Mesenchymal stem cell (in vitro differentiated cells and primary cell): Measurements from ENCODE around the gene CYP4F12.

ENCODE experiments used
- DNase-seq: peaks from one replicate; pipeline ENCODE4 v3.0.0-alpha.2; 2013
- H2AFZ ChIP-seq: one replicate; pipeline ENCODE4 v1.6.1; 2013; ENCODE audit warnings: low read depth, mild to moderate bottlenecking, control low read depth, inconsistent platforms, low read length, moderate library complexity
- H2AK5ac ChIP-seq: 2 replicates; pipeline ENCODE4 v1.6.1; 2013; ENCODE audit warnings: low read length, moderate library complexity, mild to moderate bottlenecking, inconsistent platforms; ENCODE audit not compliant: severe bottlenecking
- H2BK120ac ChIP-seq: one replicate; pipeline ENCODE4 v1.6.1; 2013; ENCODE audit warnings: low read depth, mild to moderate bottlenecking, inconsistent platforms, low read length, moderate library complexity
- H2BK12ac ChIP-seq, 2 experiments: one replicate each; pipeline ENCODE4 v1.6.1; 2013; ENCODE audit warnings: inconsistent platforms in 2 of 2, low read length in 2 of 2, mild to moderate bottlenecking in 2 of 2, moderate library complexity in 2 of 2, control low read depth in 1 of 2
- H2BK15ac ChIP-seq: one replicate; pipeline ENCODE4 v1.6.1; 2013; ENCODE audit warnings: mild to moderate bottlenecking, low read depth, inconsistent platforms; ENCODE audit not compliant: poor library complexity, severe bottlenecking
- H2BK5ac ChIP-seq: 2 replicates; pipeline ENCODE4 v1.6.1; 2013; ENCODE audit warnings: low read depth, mild to moderate bottlenecking, low read length, control low read depth, inconsistent platforms; ENCODE audit not compliant: poor library complexity, severe bottlenecking
- H3K14ac ChIP-seq, 2 experiments: one replicate each; pipeline ENCODE4 v1.6.1; 2013; ENCODE audit warnings: inconsistent platforms in 2 of 2, low read length in 2 of 2, control low read depth in 1 of 2, mild to moderate bottlenecking in 1 of 2, moderate library complexity in 1 of 2
- H3K18ac ChIP-seq, 2 experiments: one replicate each; pipeline ENCODE4 v1.6.1; 2013; ENCODE audit warnings: inconsistent platforms in 2 of 2, low read length in 2 of 2, control low read depth in 1 of 2, low read depth in 1 of 2, mild to moderate bottlenecking in 1 of 2
- H3K23ac ChIP-seq, 2 experiments: one replicate each; pipeline ENCODE4 v1.6.1; 2013; ENCODE audit warnings: inconsistent platforms in 2 of 2, low read length in 2 of 2, mild to moderate bottlenecking in 2 of 2, moderate library complexity in 2 of 2, control low read depth in 1 of 2
- H3K27ac ChIP-seq: 2 replicates; pipeline ENCODE4 v1.5.1; 2013; ENCODE audit warnings: mild to moderate bottlenecking, moderate library complexity, low read length, control low read depth, inconsistent platforms; ENCODE audit not compliant: poor library complexity, severe bottlenecking
- H3K27me3 ChIP-seq, 2 experiments: 2 replicates each; pipeline versions ENCODE4 v1.6.1 to v1.7.0; 2013; ENCODE audit warnings: low read length in 2 of 2, mild to moderate bottlenecking in 2 of 2, moderate library complexity in 2 of 2, control low read depth in 1 of 2, inconsistent platforms in 1 of 2; ENCODE audit not compliant: control insufficient read depth in 1 of 2, insufficient read depth in 1 of 2
- H3K36me3 ChIP-seq, 2 experiments: 2 replicates each; pipeline versions ENCODE4 v1.6.1 to v1.7.0; 2013; ENCODE audit warnings: low read length in 2 of 2, control low read depth in 1 of 2, inconsistent platforms in 1 of 2, low read depth in 1 of 2, mild to moderate bottlenecking in 1 of 2; ENCODE audit not compliant: insufficient read depth in 2 of 2, control insufficient read depth in 1 of 2
- H3K4ac ChIP-seq, 2 experiments: one replicate each; pipeline ENCODE4 v1.6.1; 2013; ENCODE audit warnings: inconsistent platforms in 2 of 2, low read length in 2 of 2, mild to moderate bottlenecking in 2 of 2, moderate library complexity in 2 of 2, control low read depth in 1 of 2, low read depth in 1 of 2
- H3K4me1 ChIP-seq: 2 replicates; pipeline ENCODE4 v1.6.1; 2013; ENCODE audit warnings: low read depth, low read length, control low read depth; ENCODE audit not compliant: control insufficient read depth, insufficient read depth
- H3K4me2 ChIP-seq: 2 replicates; pipeline ENCODE4 v1.6.1; 2013; ENCODE audit warnings: low read length, mild to moderate bottlenecking, inconsistent platforms; ENCODE audit not compliant: poor library complexity, severe bottlenecking
- H3K4me3 ChIP-seq, 2 experiments: 2 replicates each; pipeline versions ENCODE4 v1.5.1 to v1.7.0; 2013; ENCODE audit warnings: low read length in 2 of 2, mild to moderate bottlenecking in 2 of 2, control low read depth in 1 of 2, low read depth in 1 of 2; ENCODE audit not compliant: insufficient read depth in 1 of 2
- H3K79me1 ChIP-seq: replicated peaks from 2 replicates; pipeline ENCODE4 v1.6.1; 2013; ENCODE audit warnings: mild to moderate bottlenecking, control low read depth, low read length, inconsistent platforms; ENCODE audit not compliant: poor library complexity, severe bottlenecking
- H3K9ac ChIP-seq: 2 replicates; pipeline ENCODE4 v1.7.0; 2013; ENCODE audit warnings: mild to moderate bottlenecking, low read length, moderate library complexity
- H3K9me3 ChIP-seq: 2 replicates; pipeline ENCODE4 v1.7.0; 2013; ENCODE audit warnings: mild to moderate bottlenecking, low read length; ENCODE audit not compliant: control insufficient read depth
- H4K8ac ChIP-seq: one replicate; pipeline ENCODE4 v1.6.1; 2013; ENCODE audit warnings: inconsistent platforms, mild to moderate bottlenecking, low read length, moderate library complexity
- H4K91ac ChIP-seq: one replicate; pipeline ENCODE4 v1.6.1; 2013; ENCODE audit warnings: mild to moderate bottlenecking, low read length, inconsistent platforms
- WGBS: methylation state at CpG from one replicate; pipeline ENCODE4 v1.1.7; 2013; ENCODE audit warnings: mixed read lengths; 5-methylcytosine and 5-hydroxymethylcytosine counted together

The CYP4F12 gene

GRCh38 chr19:15635016-15635805, 37.7 kb upstream of the CYP4F12 start:
- no peak overlapping the region for H2BK120ac ChIP-seq
- no peak overlapping the region for H2AFZ ChIP-seq
- no peak overlapping the region for H4K8ac ChIP-seq
- no peak overlapping the region for H2BK15ac ChIP-seq
- no peak overlapping the region for H2BK12ac ChIP-seq
- H2BK5ac ChIP-seq = no peak overlapping the region
- H3K9ac ChIP-seq = no peak overlapping the region
- H3K27me3 ChIP-seq = peaks cover 0 to 22% of the 10 kb centered on the region in 2 experiments
- no peak overlapping the region for H3K18ac ChIP-seq
- H3K4me3 ChIP-seq = no peak overlapping the region
- WGBS = 25% methylated on average over 1 of the region's 2 CpGs
- no peak for DNase-seq
- no peaks in the 10 kb centered on the region for H3K4me1 ChIP-seq
- no peak overlapping the region for H3K27ac ChIP-seq
- no peak overlapping the region for H2AK5ac ChIP-seq
- H3K79me1 ChIP-seq = no peaks in the 10 kb centered on the region
- no peak overlapping the region for H3K23ac ChIP-seq
- H3K14ac ChIP-seq = no peak overlapping the region
- H4K91ac ChIP-seq = no peak overlapping the region
- H3K4me2 ChIP-seq = no peak overlapping the region
- no peaks in the 10 kb centered on the region for H3K9me3 ChIP-seq
- H3K4ac ChIP-seq = no peak overlapping the region
- H3K36me3 ChIP-seq = no peaks in the 10 kb centered on the region

GRCh38 chr19:15636026-15636425, 36.9 kb upstream of the CYP4F12 start:
- Histone ChIP-seq H2BK120ac (no peak overlapping the region), H3K27ac (no peak overlapping the region), H3K9ac (no peak overlapping the region), H3K14ac (no peak overlapping the region), H3K79me1 (no peaks in the 10 kb centered on the region), H3K18ac (no peak overlapping the region), H3K4ac (no peak overlapping the region), H4K8ac (no peak overlapping the region), H3K4me2 (no peak overlapping the region), H2BK5ac (no peak overlapping the region), H3K4me3 (no peak overlapping the region), H2BK15ac (no peak overlapping the region), H2AK5ac (no peak overlapping the region), H3K36me3 (no peaks in the 10 kb centered on the region), H2AFZ (no peak overlapping the region), H3K4me1 (no peaks in the 10 kb centered on the region), H2BK12ac (no peak overlapping the region), H3K9me3 (no peaks in the 10 kb centered on the region), H3K27me3 (peaks cover 0 to 21% of the 10 kb centered on the region in 2 experiments), H3K23ac (no peak overlapping the region), H4K91ac (no peak overlapping the region)
- WGBS = 58% methylated on average over 2 of the region's 2 CpGs
- DNase-seq = no peak

DNA sequence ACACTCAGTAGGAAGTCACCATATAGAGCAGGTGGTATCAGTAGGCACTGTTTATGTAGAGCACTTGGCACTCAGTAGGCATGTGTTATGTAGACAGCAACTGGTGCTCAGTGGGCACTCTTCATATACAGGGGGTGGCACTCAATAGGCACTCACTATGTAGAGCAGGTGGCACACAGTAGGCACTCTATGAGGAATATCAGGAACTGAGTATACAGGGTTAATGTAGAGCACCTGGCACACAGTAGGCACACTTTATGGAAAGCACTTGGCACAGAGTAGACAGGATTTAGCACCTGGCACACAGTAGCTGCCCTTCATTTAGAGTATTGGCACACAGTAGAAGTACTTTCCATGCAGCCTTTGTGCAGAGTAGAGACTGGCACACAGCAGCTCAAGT, 33.3 kb upstream of the CYP4F12 start:
- H2BK15ac ChIP-seq = no peak overlapping the region
- no peak overlapping the region for H3K4ac ChIP-seq
- no peaks in the 10 kb centered on the region for H3K9me3 ChIP-seq
- no peak overlapping the region for H3K9ac ChIP-seq
- H2AK5ac ChIP-seq = no peak overlapping the region
- no peak overlapping the region for H3K27ac ChIP-seq
- no peak overlapping the region for H3K4me2 ChIP-seq
- no peaks in the 10 kb centered on the region for H3K4me1 ChIP-seq
- H4K8ac ChIP-seq = no peak overlapping the region
- no peak overlapping the region for H3K18ac ChIP-seq
- peaks cover 0 to 14% of the 10 kb centered on the region in 2 experiments for H3K27me3 ChIP-seq
- H2BK5ac ChIP-seq = no peak overlapping the region
- no peak overlapping the region for H3K23ac ChIP-seq
- no peak overlapping the region for H2AFZ ChIP-seq
- no peak overlapping the region for H4K91ac ChIP-seq
- no peak overlapping the region for H3K14ac ChIP-seq
- H3K36me3 ChIP-seq = no peaks in the 10 kb centered on the region
- no peak overlapping the region for H3K4me3 ChIP-seq
- no peaks in the 10 kb centered on the region for H3K79me1 ChIP-seq
- H2BK12ac ChIP-seq = no peak overlapping the region
- no peak for DNase-seq
- H2BK120ac ChIP-seq = no peak overlapping the region

GRCh38 chr19:15640294-15640903, 32.5 kb upstream of the CYP4F12 start, which contains the start of gene CYP4F3:
Gene CYP4F3, plus strand, starts transcription at chr19:15640897. Its CDS starts 519 bp downstream, at chr19:15641416.
- Histone ChIP-seq H2AFZ (no peak within 1 kb of the TSS), H3K4me2 (no peak within 1 kb of the TSS), H2BK15ac (no peak within 1 kb of the TSS), H3K9me3 (no peaks in the 10 kb centered on the region), H2BK5ac (no peak within 1 kb of the TSS), H3K27ac (no peak within 1 kb of the TSS), H3K79me1 (no peaks in the 10 kb centered on the region), H2BK12ac (no peak within 1 kb of the TSS), H3K18ac (no peak within 1 kb of the TSS), H3K36me3 (no peaks in the 10 kb centered on the region), H2BK120ac (no peak within 1 kb of the TSS), H3K4me1 (no peaks in the 10 kb centered on the region), H3K23ac (no peak within 1 kb of the TSS), H3K14ac (no peak within 1 kb of the TSS), H3K4ac (no peak within 1 kb of the TSS), H3K4me3 (no peak within 1 kb of the TSS), H3K27me3 (peaks cover 0 to 9% of the 10 kb centered on the region in 2 experiments), H4K91ac (no peak within 1 kb of the TSS), H4K8ac (no peak within 1 kb of the TSS), H3K9ac (no peak within 1 kb of the TSS), H2AK5ac (no peak within 1 kb of the TSS)
- 79% methylated on average over 4 of the region's 6 CpGs for WGBS
- no peak for DNase-seq
